Osteocyte (in vitro differentiated cells): ENCODE results near the gene TEX14. TPM values are rescaled to one million over a fixed set of nuclear protein-coding genes. Genes with fewer than 3 reads are reported as not detected.

ENCODE experiments used
- DNase-seq: peaks from one replicate; pipeline ENCODE4 v3.0.0; 2021; ENCODE audit warnings: mixed read lengths; ENCODE audit not compliant: unreplicated experiment; ENCODE audit errors: extremely low spot score
- H3K27ac Mint-ChIP-seq: one replicate; pipeline ENCODE4 v1.8.0; 2021; ENCODE audit warnings: mild to moderate bottlenecking, mixed read lengths; ENCODE audit not compliant: unreplicated experiment
- H3K27me3 Mint-ChIP-seq: one replicate; pipeline ENCODE4 v1.8.0; 2021; ENCODE audit warnings: mixed read lengths; ENCODE audit not compliant: unreplicated experiment
- H3K36me3 Mint-ChIP-seq: one replicate; pipeline ENCODE4 v1.8.0; 2021; ENCODE audit warnings: mixed read lengths; ENCODE audit not compliant: unreplicated experiment
- H3K4me1 Mint-ChIP-seq: one replicate; pipeline ENCODE4 v1.8.0; 2021; ENCODE audit warnings: mixed read lengths; ENCODE audit not compliant: unreplicated experiment
- H3K4me3 Mint-ChIP-seq: one replicate; pipeline ENCODE4 v1.8.0; 2021; ENCODE audit warnings: mild to moderate bottlenecking, moderate library complexity, mixed read lengths; ENCODE audit not compliant: unreplicated experiment
- H3K9me3 Mint-ChIP-seq: one replicate; pipeline ENCODE4 v1.8.0; 2021; ENCODE audit warnings: mixed read lengths; ENCODE audit not compliant: unreplicated experiment
- CTCF ChIP-seq: fragments of 200-600 bp; sonication (generic); IDR thresholded peaks from 2 replicates; pipeline ENCODE4 v1.5.0; 2021; ENCODE audit warnings: antibody characterized with exemption, mild to moderate bottlenecking, moderate library complexity
- total RNA-seq: library from RNA; stranded (reverse); gene quantifications from 2 replicates; pipeline ENCODE4 v1.2.1, GENCODE V29; 2021

The TEX14 gene
- total RNA-seq, 1 donor from 2014 or later: 0.27 TPM

DNA sequence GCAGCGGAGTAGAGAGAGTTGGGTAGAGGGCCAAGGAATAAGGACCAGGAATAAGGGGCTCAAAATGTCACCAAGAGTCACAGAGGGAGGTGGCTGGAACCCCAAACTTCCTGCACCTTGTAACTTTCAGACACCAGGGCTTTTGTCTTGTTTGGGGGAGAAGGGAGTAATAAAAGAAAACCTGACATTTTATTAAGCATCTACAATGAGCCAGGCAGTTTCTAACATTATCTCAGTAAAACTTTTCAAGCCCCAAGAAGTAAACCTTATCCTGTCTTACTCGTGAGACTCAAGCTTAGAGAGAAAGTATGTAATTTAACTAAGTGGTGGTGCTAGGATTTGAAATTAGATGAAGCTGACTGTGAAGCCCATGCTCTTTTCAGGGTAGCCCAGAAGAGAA, 176.6 kb downstream of the TEX14 start:
- peak overlapping the region; percentile 72 for H3K4me3 Mint-ChIP-seq
- no peaks in the 10 kb centered on the region for H3K27me3 Mint-ChIP-seq
- no peak for DNase-seq
- no peak for TF ChIP-seq CTCF
- H3K27ac Mint-ChIP-seq: peak overlapping the region; percentile 59
- H3K4me1 Mint-ChIP-seq: peaks cover 39% of the 10 kb centered on the region
- no peaks in the 10 kb centered on the region for H3K9me3 Mint-ChIP-seq
- H3K36me3 Mint-ChIP-seq: peaks cover 17% of the 10 kb centered on the region

GRCh38 chr17:58514770-58515157, 177.1 kb downstream of the TEX14 start:
- Mint-ChIP-seq H3K4me3 (peak overlapping the region; percentile 72), H3K9me3 (no peaks in the 10 kb centered on the region), H3K4me1 (peaks cover 35% of the 10 kb centered on the region), H3K36me3 (peaks cover 23% of the 10 kb centered on the region), H3K27me3 (no peaks in the 10 kb centered on the region), H3K27ac (peak overlapping the region; percentile 59)
- DNase-seq: no peak
- TF ChIP-seq CTCF: no peak

DNA sequence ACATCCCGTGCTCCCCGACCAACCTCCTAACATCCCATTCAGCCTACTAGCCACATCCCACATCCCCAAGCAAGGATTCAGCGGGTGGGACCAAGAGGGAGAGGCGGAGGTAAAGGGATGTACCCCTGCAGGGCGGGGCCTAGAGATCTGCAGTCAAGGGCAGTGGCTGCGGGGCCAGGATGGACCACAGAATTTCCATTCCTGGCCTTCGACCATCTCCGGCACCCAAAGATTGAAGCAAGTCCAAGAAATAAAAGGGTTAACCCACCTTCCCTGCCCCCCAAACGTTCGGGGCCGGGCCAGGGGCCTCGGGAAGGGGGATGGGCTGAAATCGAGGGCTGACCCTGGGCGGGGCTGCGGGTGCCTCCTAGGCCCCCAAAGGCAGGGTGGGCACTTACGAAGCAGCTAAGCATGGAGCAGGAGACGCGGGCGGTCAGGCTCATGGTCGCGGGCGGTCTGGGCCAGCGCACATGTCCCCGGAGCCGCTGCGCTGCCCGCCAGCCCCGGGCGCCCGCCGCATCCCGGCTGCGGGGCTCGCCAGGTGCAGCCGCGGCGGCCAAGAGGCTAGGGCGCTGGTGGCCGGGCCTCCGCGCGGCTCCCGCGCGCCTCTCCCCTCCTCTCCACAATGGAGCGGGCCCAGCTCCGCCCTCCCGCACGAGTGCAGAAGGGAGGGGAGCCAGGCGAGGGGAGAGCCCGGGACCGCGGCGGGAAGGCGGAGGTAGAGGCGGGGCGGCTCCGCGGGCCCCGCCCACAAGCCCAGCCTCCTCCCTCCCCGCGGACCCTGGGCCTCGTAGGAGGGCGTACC, 177.7 kb downstream of the TEX14 start, which contains the start of gene MTMR4:
Gene MTMR4, minus strand, starts transcription at position 674 of the 805 bp plus-strand sequence. Its CDS starts 231 bp downstream, at position 443.
- peak; percentile 90 for DNase-seq
- Mint-ChIP-seq H3K9me3 (no peaks in the 10 kb centered on the region), H3K27me3 (no peaks in the 10 kb centered on the region), H3K4me3 (peak within 1 kb of the TSS; percentile 88), H3K27ac (peak within 1 kb of the TSS; percentile 59), H3K4me1 (peaks cover 35% of the 10 kb centered on the region), H3K36me3 (peaks cover 25% of the 10 kb centered on the region)
- TF ChIP-seq CTCF: no peak

GRCh38 chr17:58513267-58513964, 178.4 kb downstream of the TEX14 start:
- H3K9me3 Mint-ChIP-seq: no peaks in the 10 kb centered on the region
- DNase-seq: no peak
- no peaks in the 10 kb centered on the region for H3K27me3 Mint-ChIP-seq
- H3K4me1 Mint-ChIP-seq: peaks cover 29% of the 10 kb centered on the region
- no peak for TF ChIP-seq CTCF
- peaks cover 25% of the 10 kb centered on the region for H3K36me3 Mint-ChIP-seq
- H3K27ac Mint-ChIP-seq: peak overlapping the region; percentile 52
- H3K4me3 Mint-ChIP-seq: peak overlapping the region; percentile 88

GRCh38 chr17:58510075-58510474, 181.8 kb downstream of the TEX14 start:
- peaks cover 17% of the 10 kb centered on the region for H3K4me1 Mint-ChIP-seq
- peaks cover 44% of the 10 kb centered on the region for H3K36me3 Mint-ChIP-seq
- no peaks in the 10 kb centered on the region for H3K27me3 Mint-ChIP-seq
- no peak for TF ChIP-seq CTCF
- H3K27ac Mint-ChIP-seq: no peak overlapping the region
- no peaks in the 10 kb centered on the region for H3K9me3 Mint-ChIP-seq
- H3K4me3 Mint-ChIP-seq: no peak overlapping the region
- DNase-seq: no peak
